IPS-NIHi7 (cell line): ENCODE results near the gene TYRP1.

Experiments
- DNase-seq: peaks from one replicate; pipeline ENCODE4 v3.0.0; 2012; ENCODE audit warnings: mixed read lengths; ENCODE audit errors: extremely low spot score

Gene TYRP1

GRCh38 chr9:12697719-12698118 lies 4.5 kb downstream of the TYRP1 start:
- no peak for DNase-seq

DNA sequence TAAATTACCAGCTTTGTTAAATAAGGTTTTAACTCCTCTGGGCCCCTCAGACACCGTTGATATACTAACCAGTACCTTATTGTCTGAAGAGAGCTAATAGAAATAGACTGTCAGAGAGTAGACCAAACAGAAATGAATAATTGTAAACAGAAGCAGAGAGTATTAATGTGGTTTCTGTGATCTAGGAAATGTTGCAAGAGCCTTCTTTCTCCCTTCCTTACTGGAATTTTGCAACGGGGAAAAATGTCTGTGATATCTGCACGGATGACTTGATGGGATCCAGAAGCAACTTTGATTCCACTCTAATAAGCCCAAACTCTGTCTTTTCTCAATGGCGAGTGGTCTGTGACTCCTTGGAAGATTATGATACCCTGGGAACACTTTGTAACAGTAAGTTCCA lies 5.1 kb downstream of the TYRP1 start:
- no peak for DNase-seq

DNA sequence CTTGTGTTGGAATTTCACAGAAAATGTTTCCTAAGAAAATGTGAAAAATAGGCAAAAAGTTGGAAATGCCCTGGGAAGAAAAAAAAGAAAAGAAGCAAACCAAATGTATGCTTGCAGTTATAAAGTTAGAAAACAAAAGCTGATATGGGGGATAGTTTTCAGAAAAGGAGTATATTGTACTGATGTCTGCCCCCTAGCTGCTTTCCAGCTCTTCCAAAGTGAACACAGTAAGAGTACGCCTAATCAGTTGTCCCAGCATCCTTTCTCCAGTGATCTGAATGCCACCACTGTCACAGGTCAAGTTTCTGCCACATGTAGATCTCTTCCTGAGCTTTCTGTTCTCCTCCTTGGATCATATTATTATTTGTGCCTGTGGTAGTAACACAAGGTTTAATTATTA lies 5.8 kb downstream of the TYRP1 start:
- DNase-seq = no peak

GRCh38 chr9:12699529-12699928 lies 6.3 kb downstream of the TYRP1 start:
- no peak for DNase-seq

GRCh38 chr9:12701126-12701525 lies 7.9 kb downstream of the TYRP1 start:
- no peak for DNase-seq

DNA sequence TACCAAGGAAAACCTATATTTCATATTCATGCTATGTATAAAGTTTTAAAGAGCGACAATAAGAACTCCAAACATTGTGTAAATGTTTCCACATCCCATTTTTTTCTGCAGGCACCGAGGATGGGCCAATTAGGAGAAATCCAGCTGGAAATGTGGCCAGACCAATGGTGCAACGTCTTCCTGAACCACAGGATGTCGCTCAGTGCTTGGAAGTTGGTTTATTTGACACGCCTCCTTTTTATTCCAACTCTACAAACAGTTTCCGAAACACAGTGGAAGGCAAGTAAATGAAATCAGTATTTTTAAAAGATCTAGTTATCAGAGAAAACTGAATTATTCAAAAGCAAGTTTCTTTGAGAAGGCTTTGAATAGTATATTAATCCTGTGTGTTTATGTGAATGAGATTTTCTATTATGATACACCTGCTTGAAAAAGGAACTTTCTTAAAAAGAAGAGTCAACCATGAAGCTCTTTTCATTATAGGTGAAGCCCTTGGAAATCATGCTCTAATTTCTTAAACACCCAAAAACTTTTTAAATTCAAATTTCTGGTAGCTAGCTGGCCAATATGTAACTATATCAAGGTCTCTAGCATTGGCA lies 9.1 kb downstream of the TYRP1 start:
- peak; percentile 61 for DNase-seq

DNA sequence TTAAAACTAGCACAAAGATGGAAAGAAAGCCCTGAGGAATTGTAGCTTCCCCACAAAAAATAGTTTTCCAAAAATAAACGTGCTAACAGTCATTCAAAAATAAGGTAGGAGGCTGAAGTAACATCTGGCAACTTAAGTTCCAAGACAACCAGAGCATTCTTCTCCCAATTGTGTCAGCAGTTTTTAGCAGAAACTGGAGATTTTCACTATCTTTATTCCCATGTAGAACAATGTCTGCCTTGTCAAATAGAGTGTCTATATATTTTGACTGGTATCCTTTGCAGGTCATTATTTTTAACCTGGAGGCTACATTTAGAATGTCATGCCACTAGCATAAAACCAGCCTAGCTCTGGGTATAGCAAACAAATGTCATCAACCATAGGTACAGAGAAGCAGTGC lies 10.8 kb downstream of the TYRP1 start:
- DNase-seq = no peak

GRCh38 chr9:12705738-12706391 lies 12.7 kb downstream of the TYRP1 start:
- no peak for DNase-seq

DNA sequence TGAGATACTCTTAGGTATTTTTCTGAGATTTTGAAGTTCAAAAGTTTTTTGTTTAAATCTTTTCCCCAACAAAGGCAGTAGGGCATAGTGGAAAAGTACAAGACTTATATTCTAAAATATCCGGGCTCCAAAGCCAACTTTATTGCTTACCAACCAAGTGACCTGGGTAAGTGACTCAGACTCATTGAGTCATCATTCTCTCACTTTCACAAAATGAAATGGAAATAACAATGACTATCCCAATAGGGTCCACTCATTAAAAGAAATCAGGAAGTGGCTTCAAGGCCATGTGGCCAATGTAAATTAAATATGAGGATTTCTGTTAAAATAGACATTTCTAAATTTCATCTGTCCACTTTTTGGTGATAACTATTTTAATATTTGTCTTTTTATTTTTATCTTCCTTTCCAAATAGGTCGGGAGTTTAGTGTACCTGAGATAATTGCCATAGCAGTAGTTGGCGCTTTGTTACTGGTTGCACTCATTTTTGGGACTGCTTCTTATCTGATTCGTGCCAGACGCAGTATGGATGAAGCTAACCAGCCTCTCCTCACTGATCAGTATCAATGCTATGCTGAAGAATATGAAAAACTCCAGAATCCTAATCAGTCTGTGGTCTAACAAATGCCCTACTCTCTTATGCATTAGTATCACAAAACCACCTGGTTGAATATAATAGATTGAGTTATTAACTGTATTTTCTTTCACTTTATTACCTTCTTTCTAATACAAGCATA lies 15.5 kb downstream of the TYRP1 start:
- no peak for DNase-seq

GRCh38 chr9:12712532-12712931 lies 19.3 kb downstream of the TYRP1 start:
- DNase-seq = no peak

DNA sequence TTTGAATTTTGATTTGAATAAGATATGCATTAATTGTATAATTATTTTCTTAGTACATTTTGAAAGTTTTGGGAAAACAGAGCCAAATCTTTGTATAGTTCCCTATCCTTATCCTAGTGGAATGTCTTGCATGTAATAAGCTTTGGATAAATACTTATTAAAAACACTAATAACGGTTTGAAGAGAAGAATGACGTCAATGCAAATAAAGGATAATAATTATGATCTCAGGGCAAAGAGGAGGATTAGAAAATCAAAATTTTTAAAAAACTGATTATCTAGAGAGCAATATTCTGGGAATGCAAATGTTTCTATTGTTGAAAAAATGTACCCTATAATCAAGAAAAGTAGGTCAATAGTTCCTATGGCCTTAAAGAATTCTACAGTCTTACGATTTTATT lies 22.1 kb downstream of the TYRP1 start:
- no peak for DNase-seq

- no peak for DNase-seq
Observed at GRCh38 chr9:12716823-12717600, 23.8 kb downstream of the TYRP1 start.

DNA sequence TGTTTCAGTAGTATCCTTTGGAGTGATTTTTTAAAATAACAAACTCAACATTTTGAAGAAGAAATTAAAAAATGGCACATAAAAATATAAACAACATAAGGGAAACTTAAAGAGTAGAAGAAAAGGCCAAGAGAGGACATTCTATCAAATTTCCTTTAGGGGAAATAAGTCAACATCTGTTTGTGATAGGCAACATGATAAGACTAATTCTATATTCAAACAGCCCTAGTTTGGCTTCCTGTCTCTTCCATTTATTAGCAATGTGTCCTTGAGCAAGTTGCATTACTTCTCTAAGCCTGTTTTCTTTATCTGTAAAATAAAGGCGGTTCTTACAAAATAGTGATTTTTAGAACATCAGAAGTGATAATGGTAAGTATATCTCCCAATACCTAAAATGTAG lies 24.7 kb downstream of the TYRP1 start:
- DNase-seq = no peak

DNA sequence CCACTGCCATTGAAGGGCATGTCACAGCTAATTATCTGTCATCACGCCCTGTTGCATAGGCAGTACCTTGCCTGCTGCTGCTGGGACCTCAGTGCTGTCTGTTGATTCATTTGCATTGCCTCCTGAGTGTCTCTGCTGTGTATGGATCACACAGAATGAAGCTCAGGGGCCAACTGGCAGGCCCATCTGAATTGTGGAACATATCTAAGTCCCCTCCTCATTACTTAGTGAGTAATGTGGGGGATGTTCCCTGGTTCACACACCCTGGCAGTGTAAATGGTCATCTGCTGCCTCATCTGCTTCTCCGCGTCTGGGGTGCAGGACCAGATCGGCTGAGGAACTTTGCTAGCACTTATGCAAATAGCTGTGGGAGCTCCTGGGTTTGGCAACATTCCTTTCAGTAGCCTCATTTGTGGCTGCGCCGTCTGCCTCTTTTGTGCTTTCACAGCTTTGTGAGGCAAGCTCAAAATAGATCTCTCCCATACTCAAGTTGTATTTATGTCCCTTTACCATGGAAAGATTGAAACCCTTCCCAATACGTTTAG lies 25.4 kb downstream of the TYRP1 start:
- DNase-seq = peak; percentile 37

DNA sequence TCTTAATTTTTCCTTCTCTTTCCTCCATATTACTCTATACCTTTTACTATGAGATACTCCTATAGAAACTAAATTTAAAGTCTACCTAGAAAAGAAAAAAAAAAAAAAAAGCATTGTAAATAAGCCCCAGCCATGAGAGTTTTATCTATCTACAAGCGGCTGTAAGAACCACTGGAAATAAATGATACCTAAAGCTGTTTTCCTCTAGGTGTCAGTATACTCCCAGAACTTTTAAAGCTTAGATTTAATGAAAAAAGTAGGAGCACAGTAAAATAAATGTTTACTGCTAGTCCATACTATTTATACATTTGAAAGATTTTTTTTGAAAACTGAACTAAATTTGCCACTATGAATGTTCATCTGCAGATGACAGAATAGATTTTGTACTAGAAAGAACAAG lies 26.2 kb downstream of the TYRP1 start:
- peak; percentile 23 for DNase-seq

DNA sequence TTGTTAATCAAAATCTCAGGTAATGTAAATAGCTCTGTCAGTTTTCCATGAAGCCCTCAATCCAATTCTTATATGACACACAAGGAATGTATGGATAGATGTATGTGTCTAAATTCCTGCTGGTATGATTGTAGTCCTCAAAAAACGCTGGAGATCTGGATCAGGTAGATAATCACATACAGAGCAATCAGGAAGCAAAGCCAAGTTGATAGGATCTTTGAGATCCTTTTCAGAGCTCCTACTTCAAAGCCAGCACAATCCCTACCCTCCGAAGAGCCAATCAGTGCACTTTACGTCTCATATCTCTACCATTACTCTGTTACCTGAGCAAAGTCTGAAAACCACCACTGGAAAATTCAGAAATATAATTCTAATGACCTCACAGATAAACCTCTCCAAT lies 27.4 kb downstream of the TYRP1 start:
- DNase-seq = no peak

DNA sequence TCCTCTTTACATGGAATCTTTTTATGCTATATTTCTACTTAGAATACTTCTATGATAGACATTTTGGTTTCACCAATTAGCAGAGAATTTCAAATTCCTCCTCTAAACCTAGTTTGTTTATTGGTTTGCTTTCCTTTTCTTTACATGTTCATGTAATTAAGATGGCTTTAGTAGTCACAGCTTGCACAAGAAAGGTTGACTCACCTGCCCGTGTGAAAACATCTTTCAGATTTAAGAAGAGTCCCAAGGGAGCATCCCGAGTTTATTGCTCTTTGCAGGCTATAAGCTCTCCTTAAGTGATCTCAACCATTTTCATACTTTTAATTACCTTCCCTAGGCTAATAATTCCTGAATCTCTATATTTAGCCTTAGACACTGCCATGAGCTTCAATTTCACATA lies 28.9 kb downstream of the TYRP1 start:
- DNase-seq = no peak

- no peak for DNase-seq
Observed at GRCh38 chr9:12723409-12724028, 30.3 kb downstream of the TYRP1 start.

DNA sequence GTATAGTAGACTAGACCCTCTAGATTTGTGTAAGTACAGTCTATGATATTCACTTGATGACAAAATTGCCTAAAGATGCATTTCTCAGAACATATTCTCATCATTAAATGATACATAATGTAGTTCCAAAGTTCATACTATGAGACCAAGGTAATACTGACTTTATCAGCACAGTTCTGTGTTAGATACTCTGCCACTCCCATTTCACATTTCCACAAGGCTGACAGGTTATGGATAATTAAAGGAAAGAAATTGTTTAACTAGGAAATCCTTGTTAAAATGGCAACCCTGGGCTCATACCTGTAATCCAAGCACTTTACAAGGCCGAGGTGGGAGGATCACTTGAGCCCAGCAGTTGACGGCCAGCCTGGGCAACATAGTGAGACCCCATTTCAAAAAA lies 33.6 kb downstream of the TYRP1 start:
- DNase-seq = no peak

DNA sequence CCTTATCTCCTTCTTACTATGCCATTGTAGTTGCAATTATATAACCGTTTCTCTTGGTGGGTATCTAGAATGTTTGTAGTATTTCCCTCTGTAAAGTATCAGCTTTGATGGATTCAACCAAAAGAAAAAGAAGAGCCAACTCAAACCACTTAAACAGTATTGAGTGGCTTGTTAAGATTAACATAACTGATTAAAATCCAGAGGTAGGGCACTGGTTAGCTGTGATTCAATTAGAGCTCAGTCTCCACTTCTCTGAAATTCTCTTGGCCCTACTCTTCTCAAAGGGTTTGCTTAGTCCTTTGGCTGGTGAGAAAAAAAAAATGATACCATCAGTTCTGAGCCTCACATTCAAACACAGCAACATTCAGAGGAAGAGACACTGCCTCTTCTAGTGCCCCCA lies 37.0 kb downstream of the TYRP1 start:
- DNase-seq = no peak

DNA sequence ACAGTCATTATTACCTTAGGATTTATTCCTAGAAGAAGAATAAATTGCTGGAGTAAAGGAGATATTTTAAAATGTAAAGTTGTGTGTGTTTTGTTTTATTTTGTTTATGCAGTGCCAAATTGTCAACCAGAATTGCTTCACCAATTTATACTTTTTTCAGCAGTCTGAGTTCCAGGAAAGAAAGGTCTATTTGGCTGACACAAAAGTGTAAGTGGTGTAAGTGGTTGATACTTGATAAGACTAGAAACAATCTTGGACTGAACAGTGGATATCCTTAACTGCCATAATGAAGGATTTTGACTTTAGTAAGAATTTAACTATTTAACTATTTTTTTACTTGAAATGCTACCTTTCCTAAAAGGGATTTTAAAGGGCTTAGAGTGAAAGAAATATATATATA lies 37.7 kb downstream of the TYRP1 start:
- no peak for DNase-seq

DNA sequence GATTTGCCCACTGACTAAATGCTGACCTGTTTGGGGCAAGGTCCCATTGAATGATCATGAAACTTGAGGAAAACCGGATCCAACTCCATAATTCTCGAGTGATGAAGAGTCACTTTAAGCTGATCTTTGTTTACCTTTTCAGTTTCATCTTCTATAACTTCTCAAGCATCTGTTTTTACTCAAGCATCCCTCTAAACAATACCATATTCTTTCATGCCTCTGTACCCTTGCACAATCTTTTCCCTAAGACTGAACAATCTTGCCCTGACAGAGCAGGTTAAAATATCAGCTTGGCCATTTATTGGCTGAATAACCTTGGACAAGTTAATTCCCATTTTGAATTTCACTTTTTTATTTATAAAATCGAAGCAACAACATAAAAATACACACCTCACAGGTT lies 39.8 kb downstream of the TYRP1 start:
- no peak for DNase-seq
